Embryonic facial prominence (tissue), 1 donor: Measurements from ENCODE around the gene KDM5A.
"Not testable (repeated sequence)": the region's sequence is repeated elsewhere in the genome, so short reads cannot be mapped to it uniquely, and the experiment has no call there.

Experiments
- DNase-seq: peaks from one replicate; pipeline ENCODE4 v3.0.0-alpha.2; 2016; ENCODE audit errors: extremely low spot score

The KDM5A gene

DNA sequence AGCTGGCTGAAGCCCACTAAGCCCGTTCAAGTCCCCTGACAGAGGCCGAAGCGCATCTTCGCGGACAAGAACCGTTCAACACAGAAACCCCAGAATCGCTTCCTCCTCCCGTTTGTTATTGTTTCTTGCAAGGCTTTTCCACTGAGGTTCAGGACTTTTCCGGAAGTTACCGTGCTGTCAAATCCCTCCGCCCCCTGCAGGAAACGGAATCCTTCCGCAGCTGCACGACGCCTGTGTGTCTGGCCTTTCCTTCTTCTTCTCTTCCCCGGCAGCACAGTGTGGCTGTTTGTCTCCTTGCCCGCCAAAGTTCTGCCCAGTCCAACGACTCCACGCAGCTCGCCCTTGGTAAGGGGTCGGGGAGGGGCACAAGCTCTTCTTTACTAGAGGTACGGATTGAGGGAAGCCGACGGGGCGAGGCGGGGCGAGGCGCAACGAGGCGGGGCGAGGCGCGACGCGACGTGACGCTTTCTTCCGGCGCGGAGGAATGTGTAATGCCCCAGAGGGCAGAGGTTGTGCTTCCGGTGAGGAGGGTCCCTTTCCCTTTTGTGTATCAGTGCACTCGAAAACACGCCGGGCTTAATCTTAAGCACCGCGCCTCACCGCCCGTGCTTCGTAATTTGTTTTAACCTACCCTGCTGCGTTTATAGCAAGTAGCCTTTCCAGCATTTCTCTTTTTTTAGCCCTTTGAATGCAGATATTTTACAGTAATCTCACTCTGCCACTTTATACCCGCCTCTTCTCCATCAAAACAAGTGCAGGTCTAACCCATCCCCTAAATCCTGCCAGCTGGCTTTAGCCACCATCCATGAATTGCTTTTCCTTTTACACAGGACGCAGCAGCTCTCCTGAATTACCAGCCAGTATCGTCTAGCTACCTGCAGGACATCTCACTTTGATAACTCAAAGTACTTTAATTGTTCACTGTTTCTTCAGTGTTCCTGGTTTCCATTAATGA, at the start of gene KDM5A:
Gene KDM5A, minus strand, starts transcription at position 179 of the 955 bp plus-strand sequence. CDS start 229 bp downstream, outside the sequence.
- DNase-seq, result peak; percentile 92

DNA sequence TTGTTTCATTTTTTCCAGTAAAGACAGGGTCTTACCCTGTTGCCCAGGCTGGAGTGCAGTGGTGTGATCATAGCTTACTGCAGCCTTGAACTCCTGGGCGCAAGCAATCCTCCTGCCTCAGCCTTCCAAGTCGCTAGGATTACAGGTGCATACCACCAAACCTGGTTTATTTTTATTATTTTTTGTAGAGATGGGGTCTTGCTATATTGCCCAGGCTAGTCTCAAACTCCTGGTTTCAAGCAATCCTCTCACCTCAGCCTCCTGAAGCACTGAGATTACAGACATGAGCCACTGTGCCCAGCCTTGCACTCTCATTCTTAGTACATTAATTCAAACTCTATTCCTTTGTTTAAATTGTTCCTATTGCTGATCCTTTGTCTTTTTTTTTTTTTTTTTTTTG, 46.6 kb upstream of the KDM5A start:
- DNase-seq, result not testable (repeated sequence)

DNA sequence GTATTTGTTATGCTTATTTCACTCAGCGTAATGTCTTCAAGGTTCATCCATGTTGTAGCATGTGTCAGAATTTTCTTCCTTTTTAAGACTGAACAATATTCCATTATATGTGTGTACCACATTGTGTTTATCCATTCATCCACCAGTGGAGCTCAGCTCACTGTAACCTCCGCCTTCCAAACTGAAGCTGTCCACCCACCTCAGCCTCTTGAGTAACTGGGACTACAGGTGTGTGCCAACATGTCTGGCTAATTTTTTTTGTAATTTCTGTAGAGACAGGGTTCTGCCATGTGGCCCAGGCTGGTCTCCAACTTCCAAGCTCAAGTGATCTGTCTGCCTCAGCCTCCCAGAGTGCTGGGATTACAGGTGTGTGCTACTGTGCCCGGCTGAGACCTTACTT, 33.4 kb upstream of the KDM5A start:
- no peak for DNase-seq

DNA sequence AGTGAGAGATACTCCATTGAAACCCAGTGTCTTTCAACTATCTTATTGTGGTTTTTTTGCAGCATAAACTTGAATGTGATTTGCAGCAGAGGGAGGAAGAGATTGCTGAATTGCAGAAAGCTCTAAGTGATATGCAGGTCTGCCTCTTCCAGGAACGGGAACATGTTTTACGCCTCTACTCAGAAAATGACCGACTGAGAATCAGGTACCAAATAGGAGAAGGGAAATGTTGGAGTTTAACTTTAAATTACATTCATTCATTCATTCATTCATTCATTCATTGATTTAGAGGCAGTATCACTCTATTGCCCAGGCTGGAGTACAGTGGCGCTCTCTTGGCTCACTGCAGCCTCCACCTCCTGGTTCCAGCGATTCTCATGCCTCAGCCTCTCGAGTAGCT, 29.3 kb upstream of the KDM5A start:
- no peak for DNase-seq

DNA sequence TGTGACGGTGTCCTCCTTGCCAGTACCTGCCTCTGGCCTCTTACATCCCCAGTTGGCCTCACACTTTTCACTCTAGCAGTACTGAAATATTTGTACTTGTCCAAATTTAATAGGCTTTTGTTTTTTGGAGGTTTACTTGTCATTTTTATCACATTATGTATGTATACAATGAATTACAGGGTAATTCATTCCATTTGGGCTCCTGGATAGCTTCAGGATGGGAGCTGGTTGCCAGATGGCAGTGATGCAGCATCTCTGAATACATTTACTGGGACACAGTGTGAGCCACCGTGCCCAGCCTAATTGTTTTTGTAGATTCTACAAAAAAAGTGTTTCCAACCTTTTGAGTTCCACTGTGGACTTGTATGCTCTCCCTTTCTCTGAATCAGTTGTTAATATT, 25.7 kb upstream of the KDM5A start:
- DNase-seq, result no peak

DNA sequence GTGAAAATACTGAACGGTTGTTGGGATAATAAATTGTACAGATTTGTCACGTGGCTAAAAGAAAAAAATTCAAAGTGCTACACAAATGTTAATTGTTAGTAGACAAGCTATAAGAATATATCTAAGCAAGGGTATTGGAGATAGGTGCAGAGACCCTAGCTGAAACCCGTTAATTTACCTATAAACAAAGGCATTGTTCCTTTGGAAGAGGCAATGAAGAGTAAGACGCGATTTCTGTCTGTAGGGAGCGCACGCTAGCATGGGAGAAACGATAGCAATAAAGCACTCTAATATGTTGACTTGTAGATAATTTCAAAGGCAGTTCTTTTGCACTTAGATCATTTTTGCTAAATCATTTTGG, 12.9 kb upstream of the KDM5A start:
- DNase-seq, result no peak

DNA sequence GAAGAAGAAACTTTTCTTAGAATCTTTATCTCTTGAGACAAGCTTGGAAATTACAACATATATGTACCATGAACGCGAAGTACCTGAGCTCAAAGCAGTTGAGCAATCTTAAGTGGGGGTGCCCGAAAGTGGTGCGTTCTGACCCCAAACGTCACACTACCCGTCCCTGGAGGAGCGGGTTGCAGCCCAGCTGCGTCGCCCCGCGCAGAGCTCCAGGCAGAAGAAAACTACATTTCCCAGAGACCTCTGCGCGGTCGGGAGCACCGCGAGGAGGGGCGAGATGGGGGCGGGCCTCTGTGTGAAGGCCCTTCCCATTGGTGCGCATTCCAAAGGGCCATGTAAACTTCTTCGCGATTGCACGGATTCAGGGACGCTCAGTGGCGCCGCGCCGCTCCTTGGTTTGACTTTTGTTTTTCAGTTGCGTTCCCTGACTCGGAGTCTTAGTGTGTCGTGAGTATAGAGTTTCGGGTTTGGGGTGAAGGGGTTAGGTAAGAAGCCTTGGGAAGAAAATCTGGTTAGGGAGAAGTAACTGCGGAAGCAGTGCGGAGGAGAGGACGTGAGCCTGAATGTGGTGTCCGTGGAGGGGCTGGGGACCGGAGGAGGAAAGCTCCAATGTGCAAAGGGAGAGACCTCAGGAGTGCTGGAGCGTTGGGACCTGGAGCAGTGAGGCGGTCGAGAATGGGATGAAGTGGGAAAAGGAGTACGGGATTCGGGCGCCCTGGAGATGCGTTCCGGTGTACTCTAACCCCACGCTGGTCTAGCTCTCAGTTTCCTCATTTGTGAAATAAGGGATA, 12.3 kb upstream of the KDM5A start, which contains the start of gene CCDC77:
Gene CCDC77, plus strand, starts transcription at position 410 of the 794 bp plus-strand sequence. CDS start 7,740 bp downstream, outside the sequence.
- peak; percentile 90 for DNase-seq

DNA sequence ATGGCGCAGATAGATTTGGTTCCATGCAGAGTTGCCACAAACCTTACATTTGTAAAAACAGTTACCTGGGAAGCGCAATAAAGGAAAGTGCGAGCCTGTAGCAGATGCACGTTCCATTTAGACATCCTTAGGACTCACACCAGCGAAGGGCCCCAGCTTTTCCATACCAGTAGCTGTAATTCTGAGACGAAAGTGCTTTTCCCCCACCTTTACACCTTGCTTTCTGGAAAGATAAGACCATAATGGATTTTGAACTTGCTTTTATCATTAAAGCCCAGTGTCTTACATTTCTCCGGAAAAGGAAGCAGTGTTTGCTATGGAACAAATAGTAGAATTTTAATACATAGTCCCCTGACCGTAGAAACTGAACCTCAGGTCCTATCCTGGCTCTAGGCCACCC, 11.7 kb upstream of the KDM5A start:
- DNase-seq, result no peak

DNA sequence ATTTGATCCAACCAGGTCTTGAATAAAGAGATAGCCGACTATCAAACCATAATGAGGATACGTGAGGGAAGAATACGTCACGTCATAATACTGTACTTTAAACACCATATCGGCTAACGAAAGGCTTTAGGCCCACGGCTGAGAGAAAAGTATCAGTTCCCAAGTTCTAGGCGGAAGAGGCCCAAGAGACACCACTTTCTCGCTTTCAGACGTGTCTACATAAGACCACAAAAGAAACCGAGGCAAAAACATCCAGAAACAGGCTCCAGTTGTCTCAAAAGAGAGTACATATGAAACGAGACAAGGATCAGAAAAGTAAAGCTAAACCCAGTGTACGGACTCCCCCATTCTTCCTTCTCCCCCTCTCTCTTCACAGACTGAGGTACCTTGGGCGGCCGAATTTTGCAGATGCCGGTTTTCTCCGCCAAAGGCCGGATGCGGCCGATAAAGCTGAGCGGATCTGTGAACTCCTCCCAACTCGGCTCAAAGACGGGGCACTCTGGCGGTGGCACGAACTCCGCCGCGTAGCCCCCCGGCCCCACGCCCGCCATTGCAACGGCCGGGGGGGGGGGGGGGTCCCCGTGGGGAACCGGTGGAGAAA, 479 bp downstream of the KDM5A start:
- no peak for DNase-seq

DNA sequence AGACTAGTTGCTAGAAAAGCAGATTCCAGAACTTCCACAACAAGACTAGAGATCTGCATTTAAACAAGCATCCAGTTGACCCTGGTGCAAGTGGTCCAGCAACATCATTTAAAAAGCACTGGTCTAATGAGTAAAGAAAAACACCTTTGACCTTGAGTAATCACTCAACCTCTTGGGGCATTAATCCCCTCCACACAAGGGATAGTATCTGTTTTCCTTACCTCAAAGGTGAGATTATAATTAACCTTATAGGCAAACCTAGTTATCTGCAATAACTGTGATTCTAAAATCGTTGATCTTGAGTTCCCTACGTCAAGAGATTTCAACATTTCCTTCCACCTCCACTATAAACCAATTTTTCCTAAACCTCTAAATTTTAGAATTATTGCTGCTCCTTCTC, 1.1 kb downstream of the KDM5A start:
- DNase-seq, result no peak

DNA sequence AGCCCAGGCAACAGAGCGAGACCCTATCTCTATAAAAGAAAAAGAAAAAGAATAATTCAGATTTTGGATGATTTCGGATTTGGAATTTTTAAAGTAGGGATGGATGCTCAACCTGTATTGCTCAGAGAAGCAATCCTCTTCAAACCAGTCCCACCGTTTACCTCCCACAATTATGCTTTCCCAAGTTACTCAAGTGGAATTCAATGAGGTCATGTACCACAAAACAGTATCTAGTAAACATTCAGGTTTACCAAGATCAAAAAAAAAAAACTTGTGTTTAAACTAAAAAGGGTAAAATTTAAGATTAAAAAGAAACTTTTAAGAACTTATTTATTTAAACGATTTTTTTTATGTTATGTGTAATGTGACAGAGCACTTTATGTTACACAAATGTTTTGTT, 2.5 kb downstream of the KDM5A start:
- no peak for DNase-seq

DNA sequence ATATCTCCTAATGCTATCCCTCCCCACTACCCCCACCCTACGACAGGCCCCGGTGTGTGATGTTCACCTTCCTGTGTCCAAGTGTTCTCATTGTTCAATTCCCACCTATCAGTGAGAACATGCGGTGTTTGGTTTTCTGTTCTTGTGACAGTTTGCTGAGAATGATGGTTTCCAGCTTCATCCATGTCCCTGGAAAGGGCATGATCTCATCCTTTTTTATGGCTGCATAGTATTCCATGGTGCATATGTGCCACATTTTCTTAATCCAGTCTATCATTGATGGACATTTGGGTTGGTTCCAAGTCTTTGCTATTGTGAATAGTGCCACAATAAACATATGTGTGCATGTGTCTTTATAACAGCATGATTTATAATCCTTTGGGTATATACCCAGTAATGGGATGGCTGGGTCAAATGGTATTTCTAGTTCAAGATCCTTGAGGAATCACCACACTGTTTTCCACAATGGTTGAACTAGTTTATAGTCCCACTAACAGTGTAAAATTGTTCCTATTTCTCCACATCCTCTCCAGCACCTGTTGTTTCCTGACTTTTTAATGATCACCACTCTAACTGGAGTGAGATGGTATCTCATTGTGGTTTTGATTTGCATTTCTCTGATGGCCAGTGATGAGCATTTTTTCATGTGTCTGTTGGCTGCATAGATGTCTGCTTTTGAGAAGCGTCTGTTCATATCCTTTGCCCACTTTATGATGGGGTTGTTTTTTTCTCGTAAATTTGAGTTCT, 18.2 kb downstream of the KDM5A start:
- not testable (repeated sequence) for DNase-seq

DNA sequence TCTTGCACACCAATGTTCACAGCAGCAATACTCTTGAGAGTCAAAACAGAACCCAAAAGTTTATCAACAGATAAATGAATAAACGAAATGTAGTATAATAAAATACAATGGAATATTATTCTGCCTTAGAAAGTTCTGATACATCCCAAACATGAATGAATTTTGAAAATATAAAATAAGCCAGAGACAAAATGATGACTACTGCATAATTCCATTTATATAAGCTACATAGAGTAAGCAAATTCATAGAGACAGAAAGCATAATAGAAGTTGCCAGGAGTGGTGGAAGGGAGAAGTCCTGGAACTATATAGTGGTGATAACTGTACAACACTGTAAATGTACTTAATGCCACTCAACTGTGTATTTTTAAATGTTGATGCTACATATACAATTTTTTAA, 21.1 kb downstream of the KDM5A start:
- DNase-seq, result no peak

DNA sequence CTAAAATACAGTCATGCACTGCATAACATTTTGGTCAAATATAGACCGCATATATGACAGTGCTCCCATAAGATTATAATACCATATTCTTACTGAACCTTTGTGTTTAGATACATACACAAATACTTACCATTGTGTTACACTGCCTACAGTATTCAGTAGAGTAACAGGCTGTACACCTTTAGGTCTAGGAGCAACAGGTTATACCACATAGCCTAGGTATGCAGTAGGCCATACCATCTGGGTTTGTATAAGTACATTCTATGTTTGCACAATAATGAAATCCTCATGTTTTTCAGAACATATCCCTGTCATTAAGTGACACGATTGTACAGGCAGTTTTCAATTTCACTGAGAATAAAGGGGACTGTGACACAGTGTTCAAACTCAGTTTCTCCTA, 22.3 kb downstream of the KDM5A start:
- no peak for DNase-seq

DNA sequence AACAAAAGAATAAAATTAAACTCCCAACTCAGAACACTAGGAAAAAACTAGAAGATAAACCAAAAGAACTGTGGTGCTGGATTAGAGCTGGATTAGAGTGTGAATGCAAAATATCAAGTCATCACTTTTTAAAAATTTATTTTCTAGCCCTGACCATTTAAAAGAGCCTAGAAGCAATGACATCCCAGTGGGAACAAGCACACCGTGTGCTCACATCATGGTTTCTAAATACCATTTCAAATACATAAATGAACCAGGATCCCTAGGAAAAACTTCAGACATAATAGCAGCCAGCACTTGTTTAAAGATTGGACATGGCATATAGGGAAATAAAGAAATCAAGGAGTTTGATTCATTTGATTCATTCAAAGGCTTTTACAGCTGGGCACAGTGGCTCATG, 30.0 kb downstream of the KDM5A start:
- DNase-seq, result no peak

DNA sequence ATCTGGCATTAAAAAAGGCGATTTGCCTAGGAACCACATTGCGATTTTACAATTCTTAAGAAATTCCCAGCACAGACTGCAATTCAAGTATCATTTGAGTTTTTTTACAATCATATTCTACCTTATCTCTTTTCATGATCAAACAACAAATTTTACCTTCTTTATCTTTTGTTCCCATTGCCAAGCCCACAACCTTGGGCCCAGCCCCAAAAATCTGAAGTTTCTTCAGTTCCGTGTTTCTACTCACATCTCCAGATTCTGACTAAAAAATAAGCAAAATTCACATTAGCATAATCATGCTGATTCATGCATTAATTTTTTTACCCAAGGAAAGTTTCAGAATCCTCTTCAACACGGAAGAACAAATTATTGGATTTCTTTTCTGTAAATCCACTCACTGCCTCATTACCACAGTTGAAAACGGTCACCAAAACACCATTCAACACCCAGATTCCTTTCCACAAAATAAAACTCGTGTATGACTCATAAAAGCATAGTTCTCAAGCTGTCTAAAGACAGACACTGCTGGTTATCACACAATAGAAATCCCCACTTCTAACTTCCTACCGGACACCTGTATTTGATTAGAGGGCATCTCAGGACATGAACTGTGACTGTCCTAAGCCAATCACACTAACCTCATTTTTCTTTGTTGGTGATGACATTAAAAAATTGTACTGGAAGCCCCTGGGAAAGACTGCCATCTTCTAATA, 32.7 kb downstream of the KDM5A start:
- DNase-seq, result no peak

DNA sequence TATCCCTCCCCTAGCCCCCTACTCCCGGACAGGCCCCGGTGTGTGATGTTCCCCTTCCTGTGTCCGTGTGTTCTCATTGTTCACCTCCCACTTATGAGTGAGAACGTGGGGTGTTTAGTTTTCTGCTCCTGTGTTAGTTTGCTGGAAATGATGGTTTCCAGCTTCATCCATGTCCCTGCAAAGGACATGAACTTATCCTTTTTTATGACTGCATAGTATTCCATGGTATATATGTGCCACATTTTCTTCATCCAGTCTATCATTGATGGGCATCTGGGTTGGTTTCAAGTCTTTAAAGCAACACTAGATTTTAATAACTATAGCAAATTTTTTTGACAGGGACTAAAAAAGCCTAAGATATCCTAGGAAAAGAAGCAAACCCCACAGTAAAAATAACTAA, 37.9 kb downstream of the KDM5A start:
- DNase-seq, result not testable (repeated sequence)

DNA sequence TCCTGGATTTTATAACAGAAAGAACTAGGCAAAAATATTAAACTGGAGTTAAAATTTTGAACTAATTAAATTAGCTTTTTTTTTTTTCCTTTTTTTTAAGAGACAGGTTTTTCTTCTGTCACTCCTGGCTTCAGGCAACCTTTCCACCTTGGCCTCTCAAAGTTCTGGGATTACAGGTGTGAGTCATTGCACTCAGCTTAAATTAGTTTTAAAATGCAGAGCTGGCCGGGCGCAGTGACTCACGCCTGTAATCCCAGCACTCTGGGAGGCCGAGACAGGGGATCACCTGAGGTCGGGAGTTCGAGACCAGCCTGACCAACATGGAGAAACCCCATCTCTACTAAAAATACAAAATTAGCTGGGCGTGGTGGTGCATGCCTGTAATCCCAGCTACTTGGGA, 39.5 kb downstream of the KDM5A start:
- DNase-seq, result not testable (repeated sequence)

DNA sequence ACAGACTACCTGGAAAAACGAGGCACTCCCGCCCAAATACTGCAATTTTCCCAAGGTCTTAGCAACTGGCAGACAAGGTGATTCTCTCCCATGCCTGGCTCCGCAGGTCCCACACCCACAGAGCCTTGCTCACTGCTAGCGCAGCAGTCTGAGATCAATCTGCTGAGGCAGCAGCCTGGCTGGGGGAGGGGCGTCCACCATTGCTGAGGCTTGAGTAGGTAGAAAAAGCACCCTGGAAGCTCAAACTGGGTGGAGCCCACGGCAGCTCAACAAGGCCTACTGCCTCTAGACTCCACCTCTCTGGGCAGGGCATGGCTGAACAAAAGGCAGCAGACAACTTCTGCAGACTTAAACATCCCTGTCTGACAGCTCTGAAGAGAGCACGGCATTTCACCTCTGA, 46.1 kb downstream of the KDM5A start:
- DNase-seq, result not testable (repeated sequence)

DNA sequence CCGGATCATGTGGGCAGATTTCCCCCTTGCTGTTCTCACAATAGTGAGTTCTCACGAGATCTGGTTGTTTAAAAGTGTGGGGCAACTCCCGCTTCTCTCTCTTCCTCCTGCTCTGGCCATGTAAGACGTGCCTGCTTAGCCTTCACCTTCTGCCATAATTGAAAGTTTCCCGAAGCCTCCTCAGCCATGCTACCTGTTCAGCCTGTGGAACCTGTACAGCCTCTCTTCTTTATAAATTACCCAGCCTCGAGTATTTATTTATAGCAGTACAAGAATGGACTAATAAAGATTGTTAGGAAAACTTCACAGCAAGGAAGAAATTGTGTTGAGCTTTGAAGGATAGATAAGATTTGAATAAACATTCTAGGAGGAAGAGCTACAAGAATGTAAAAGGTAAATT, 52.1 kb downstream of the KDM5A start:
- DNase-seq, result no peak

DNA sequence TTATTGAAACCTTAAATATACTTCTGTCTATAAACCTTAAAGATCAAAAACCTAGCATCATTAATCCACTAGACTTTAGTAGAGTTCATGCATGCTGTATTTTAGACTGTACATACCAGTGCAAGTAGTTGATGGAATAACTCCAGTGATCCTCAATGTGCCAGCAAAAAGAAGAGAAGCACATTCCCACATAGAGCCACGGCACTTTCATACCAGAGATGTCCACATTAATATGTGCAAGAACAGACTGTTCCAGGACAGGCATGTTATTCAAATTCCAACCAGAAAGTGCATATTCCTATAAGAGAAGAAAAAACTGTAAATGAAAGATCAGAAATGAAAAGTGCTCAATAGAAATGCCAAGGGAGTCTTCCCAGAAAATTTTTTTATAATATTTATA, 55.0 kb downstream of the KDM5A start:
- no peak for DNase-seq
